Measurements from ENCODE around the gene EXOC6B.

GRCh38 chr2:72162574-72162973, 663.3 kb downstream of the EXOC6B start:
- TF ChIP-seq EZH2 (IDR thresholded peaks at IDR 0.05; ENCODE audit: borderline replicate concordance, low read depth, low read length, severe bottlenecking) (no peak), CTCF (IDR thresholded peaks at IDR 0.05; ENCODE audit: borderline replicate concordance, extremely low read depth, low read length, poor library complexity, severe bottlenecking) (no peak)
